HEK293 (cell line): ENCODE data around the gene KCTD21.

Source experiments
- KLF8 ChIP-seq: fragments of 450-650 bp; formaldehyde crosslinking; IDR thresholded peaks from 2 replicates; pipeline ENCODE4 v1.5.1; 2016; ENCODE audit warnings: missing biosample characterization, missing genetic modification characterization
- SCRT1 ChIP-seq: fragments of 450-650 bp; formaldehyde crosslinking; IDR thresholded peaks from 2 replicates; pipeline ENCODE4 v1.5.1; 2016; ENCODE audit warnings: missing biosample characterization, missing genetic modification characterization, borderline replicate concordance
- TCF7L2 ChIP-seq: IDR thresholded peaks from 2 replicates; pipeline ENCODE4 v1.6.1; 2011; ENCODE audit warnings: low read depth, mild to moderate bottlenecking, inconsistent platforms, low read length, moderate library complexity, borderline replicate concordance
- YY2 ChIP-seq: fragments of 450-650 bp; formaldehyde crosslinking; IDR thresholded peaks from 2 replicates; pipeline ENCODE4 v1.5.1; 2016; ENCODE audit warnings: missing biosample characterization, missing genetic modification characterization
- ZFP69B ChIP-seq: fragments of 450-650 bp; formaldehyde crosslinking; IDR thresholded peaks from 2 replicates; pipeline ENCODE4 v1.5.1; 2016; ENCODE audit warnings: missing biosample characterization, missing genetic modification characterization
- ZNF266 ChIP-seq: fragments of 450-650 bp; formaldehyde crosslinking; IDR thresholded peaks from 2 replicates; pipeline ENCODE4 v1.5.1; 2016; ENCODE audit warnings: missing biosample characterization, missing genetic modification characterization, low read depth
- ZNF354C ChIP-seq: fragments of 450-650 bp; formaldehyde crosslinking; IDR thresholded peaks from 2 replicates; pipeline ENCODE4 v1.5.1; 2016; ENCODE audit warnings: missing biosample characterization, missing genetic modification characterization, low read depth, borderline replicate concordance
- ZNF530 ChIP-seq: fragments of 450-650 bp; formaldehyde crosslinking; IDR thresholded peaks from 2 replicates; pipeline ENCODE4 v1.5.1; 2016; ENCODE audit warnings: low read depth, missing biosample characterization, missing genetic modification characterization
- ZNF76 ChIP-seq: fragments of 450-650 bp; formaldehyde crosslinking; IDR thresholded peaks from 2 replicates; pipeline ENCODE4; 2016; ENCODE audit warnings: low read depth, missing biosample characterization, missing genetic modification characterization, borderline replicate concordance
- ZNF830 ChIP-seq: fragments of 450-650 bp; IDR thresholded peaks from 2 replicates; pipeline ENCODE4 v1.5.0; 2018; ENCODE audit warnings: missing biosample characterization, missing genetic modification characterization, low read depth, mild to moderate bottlenecking, moderate library complexity
- TF ChIP-seq, protein P1 (sequence below): fragments of 450-650 bp; formaldehyde crosslinking; IDR thresholded peaks from 2 replicates; pipeline ENCODE4 v1.5.1; 2016; ENCODE audit warnings: missing biosample characterization, missing genetic modification characterization
- TF ChIP-seq, protein P2 (sequence below): fragments of 450-650 bp; formaldehyde crosslinking; IDR thresholded peaks from 2 replicates; pipeline ENCODE4 v1.5.1; 2016; ENCODE audit warnings: missing biosample characterization, missing genetic modification characterization
- TF ChIP-seq, protein P3 (sequence below): IDR thresholded peaks from 2 replicates; pipeline ENCODE4 v1.6.1; 2011; ENCODE audit warnings: mild to moderate bottlenecking, low read depth, low read length, borderline replicate concordance
- TF ChIP-seq, protein P4 (sequence below): fragments of 450-650 bp; formaldehyde crosslinking; IDR thresholded peaks from 2 replicates; pipeline ENCODE4 v1.5.1; 2017; ENCODE audit warnings: missing biosample characterization, missing genetic modification characterization

DNA sequence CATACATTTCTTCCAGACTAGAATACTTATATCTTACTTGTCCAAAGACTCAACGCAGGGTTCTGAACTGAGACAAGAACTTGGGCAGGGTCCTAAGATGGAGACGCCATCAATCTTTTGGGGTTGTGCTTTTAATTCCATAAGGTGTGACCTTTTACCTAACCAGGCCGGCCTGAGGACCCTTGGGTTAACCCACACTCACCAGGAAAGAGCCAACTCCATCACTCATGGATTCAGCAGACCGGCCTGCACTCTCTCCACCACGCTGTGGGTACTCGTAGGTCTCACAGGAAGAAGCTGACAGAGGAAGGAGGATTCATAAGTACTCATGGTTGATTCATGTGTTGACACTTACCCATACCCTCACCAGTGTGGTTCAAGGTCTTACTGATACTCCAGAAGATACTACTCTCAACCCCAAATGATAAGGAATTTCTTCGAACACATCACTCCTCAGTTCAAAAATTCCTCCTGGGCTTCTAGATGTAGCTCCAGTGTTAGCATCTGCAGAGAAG lies 36.5 kb upstream of the KCTD21 start:
- TF ChIP-seq YY2 (tag by site-specific recombination) (no peak), ZFP69B (tag by site-specific recombination) (no peak), KLF8 (tag by site-specific recombination) (no peak), ZNF830 (tag by site-specific recombination) (no peak), ZNF266 (tag by site-specific recombination) (no peak), SCRT1 (tag by site-specific recombination) (no peak), ZNF354C (no peak), TCF7L2 (no peak), ZNF76 (tag by site-specific recombination) (no peak), ZNF530 (tag by site-specific recombination) (no peak)
- TF ChIP-seq, protein P1, sequence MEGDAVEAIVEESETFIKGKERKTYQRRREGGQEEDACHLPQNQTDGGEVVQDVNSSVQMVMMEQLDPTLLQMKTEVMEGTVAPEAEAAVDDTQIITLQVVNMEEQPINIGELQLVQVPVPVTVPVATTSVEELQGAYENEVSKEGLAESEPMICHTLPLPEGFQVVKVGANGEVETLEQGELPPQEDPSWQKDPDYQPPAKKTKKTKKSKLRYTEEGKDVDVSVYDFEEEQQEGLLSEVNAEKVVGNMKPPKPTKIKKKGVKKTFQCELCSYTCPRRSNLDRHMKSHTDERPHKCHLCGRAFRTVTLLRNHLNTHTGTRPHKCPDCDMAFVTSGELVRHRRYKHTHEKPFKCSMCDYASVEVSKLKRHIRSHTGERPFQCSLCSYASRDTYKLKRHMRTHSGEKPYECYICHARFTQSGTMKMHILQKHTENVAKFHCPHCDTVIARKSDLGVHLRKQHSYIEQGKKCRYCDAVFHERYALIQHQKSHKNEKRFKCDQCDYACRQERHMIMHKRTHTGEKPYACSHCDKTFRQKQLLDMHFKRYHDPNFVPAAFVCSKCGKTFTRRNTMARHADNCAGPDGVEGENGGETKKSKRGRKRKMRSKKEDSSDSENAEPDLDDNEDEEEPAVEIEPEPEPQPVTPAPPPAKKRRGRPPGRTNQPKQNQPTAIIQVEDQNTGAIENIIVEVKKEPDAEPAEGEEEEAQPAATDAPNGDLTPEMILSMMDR: no peak
- TF ChIP-seq, protein P2, sequence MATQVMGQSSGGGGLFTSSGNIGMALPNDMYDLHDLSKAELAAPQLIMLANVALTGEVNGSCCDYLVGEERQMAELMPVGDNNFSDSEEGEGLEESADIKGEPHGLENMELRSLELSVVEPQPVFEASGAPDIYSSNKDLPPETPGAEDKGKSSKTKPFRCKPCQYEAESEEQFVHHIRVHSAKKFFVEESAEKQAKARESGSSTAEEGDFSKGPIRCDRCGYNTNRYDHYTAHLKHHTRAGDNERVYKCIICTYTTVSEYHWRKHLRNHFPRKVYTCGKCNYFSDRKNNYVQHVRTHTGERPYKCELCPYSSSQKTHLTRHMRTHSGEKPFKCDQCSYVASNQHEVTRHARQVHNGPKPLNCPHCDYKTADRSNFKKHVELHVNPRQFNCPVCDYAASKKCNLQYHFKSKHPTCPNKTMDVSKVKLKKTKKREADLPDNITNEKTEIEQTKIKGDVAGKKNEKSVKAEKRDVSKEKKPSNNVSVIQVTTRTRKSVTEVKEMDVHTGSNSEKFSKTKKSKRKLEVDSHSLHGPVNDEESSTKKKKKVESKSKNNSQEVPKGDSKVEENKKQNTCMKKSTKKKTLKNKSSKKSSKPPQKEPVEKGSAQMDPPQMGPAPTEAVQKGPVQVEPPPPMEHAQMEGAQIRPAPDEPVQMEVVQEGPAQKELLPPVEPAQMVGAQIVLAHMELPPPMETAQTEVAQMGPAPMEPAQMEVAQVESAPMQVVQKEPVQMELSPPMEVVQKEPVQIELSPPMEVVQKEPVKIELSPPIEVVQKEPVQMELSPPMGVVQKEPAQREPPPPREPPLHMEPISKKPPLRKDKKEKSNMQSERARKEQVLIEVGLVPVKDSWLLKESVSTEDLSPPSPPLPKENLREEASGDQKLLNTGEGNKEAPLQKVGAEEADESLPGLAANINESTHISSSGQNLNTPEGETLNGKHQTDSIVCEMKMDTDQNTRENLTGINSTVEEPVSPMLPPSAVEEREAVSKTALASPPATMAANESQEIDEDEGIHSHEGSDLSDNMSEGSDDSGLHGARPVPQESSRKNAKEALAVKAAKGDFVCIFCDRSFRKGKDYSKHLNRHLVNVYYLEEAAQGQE (tag by site-specific recombination): no peak
- TF ChIP-seq, protein P3, sequence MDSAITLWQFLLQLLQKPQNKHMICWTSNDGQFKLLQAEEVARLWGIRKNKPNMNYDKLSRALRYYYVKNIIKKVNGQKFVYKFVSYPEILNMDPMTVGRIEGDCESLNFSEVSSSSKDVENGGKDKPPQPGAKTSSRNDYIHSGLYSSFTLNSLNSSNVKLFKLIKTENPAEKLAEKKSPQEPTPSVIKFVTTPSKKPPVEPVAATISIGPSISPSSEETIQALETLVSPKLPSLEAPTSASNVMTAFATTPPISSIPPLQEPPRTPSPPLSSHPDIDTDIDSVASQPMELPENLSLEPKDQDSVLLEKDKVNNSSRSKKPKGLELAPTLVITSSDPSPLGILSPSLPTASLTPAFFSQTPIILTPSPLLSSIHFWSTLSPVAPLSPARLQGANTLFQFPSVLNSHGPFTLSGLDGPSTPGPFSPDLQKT: no peak
- TF ChIP-seq, protein P4, sequence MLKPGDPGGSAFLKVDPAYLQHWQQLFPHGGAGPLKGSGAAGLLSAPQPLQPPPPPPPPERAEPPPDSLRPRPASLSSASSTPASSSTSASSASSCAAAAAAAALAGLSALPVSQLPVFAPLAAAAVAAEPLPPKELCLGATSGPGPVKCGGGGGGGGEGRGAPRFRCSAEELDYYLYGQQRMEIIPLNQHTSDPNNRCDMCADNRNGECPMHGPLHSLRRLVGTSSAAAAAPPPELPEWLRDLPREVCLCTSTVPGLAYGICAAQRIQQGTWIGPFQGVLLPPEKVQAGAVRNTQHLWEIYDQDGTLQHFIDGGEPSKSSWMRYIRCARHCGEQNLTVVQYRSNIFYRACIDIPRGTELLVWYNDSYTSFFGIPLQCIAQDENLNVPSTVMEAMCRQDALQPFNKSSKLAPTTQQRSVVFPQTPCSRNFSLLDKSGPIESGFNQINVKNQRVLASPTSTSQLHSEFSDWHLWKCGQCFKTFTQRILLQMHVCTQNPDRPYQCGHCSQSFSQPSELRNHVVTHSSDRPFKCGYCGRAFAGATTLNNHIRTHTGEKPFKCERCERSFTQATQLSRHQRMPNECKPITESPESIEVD (tag by site-specific recombination): no peak
